Upper lobe of left lung (tissue), 6 donors: Measurements from ENCODE around the gene COL23A1. TPM values are rescaled to one million over a fixed set of nuclear protein-coding genes. Genes with fewer than 3 reads are reported as not detected.

ENCODE experiments used
- ATAC-seq, 2 donors: fragments of 200-7000 bp; cut with Tn5 transposase; one replicate each; pipeline ENCODE4 v1.9.1; 2022; ENCODE audit warnings: mild to moderate bottlenecking in 2 of 2, moderate library complexity in 2 of 2; ENCODE audit not compliant: low FRiP score in 2 of 2
- DNase-seq, 2 donors: peaks; one replicate each; pipeline ENCODE4 v3.0.0-alpha.2; 2019 to 2020
- H3K27ac ChIP-seq, 4 donors: fragments of 200-600 bp; sonication (generic); one replicate each; pipeline ENCODE4 v1.5.1; 2016 to 2019
- H3K27me3 ChIP-seq, 4 donors: fragments of 200-600 bp; sonication (generic); one replicate each; pipeline ENCODE4 v1.5.1; 2017 to 2019
- H3K36me3 ChIP-seq, 4 donors: fragments of 200-600 bp; sonication (generic); one replicate each; pipeline ENCODE4 v1.5.1; 2016 to 2019
- H3K4me1 ChIP-seq, 4 donors: fragments of 200-600 bp; sonication (generic); one replicate each; pipeline ENCODE4 v1.5.1; 2018 to 2019
- H3K4me3 ChIP-seq, 4 donors: fragments of 200-600 bp; sonication (generic); one replicate each; pipeline ENCODE4 v1.5.1; 2017 to 2019; ENCODE audit warnings: mild to moderate bottlenecking in 2 of 4, moderate library complexity in 1 of 4
- H3K9me3 ChIP-seq, 4 donors: fragments of 200-600 bp; sonication (generic); one replicate each; pipeline ENCODE4 v1.5.1; 2018 to 2019
- EP300 ChIP-seq, 4 donors: sonication (generic); formaldehyde crosslinking; IDR thresholded peaks; one replicate each; pipeline ENCODE4 v1.5.1; 2017; ENCODE audit warnings: antibody characterized with exemption in 4 of 4, control low read depth in 2 of 4
- POLR2A ChIP-seq, 4 donors: fragments of 450-650 bp; IDR thresholded peaks; one replicate each; pipeline ENCODE4 v1.5.1; 2016 to 2017; ENCODE audit warnings: antibody characterized with exemption in 4 of 4, mild to moderate bottlenecking in 2 of 4
- POLR2AphosphoS5 ChIP-seq, 2 donors: sonication (generic); formaldehyde crosslinking; IDR thresholded peaks; one replicate each; pipeline ENCODE4 v1.5.1; 2017; ENCODE audit warnings: antibody characterized with exemption in 2 of 2
- WGBS, 2 donors: methylation state at CpG; one replicate each; pipeline ENCODE4 v1.1.5; 2017 to 2018; 5-methylcytosine and 5-hydroxymethylcytosine counted together
- total RNA-seq, 6 donors: library from RNA; depleted of rRNA in 4 of 6; stranded (reverse); fragments of >200 nt in 4 of 6; gene quantifications; one replicate each; pipeline versions ENCODE4 v1.1.0 to v1.2.1, GENCODE V29; 2016 to 2021
- TF ChIP-seq, protein P1 (sequence below), 6 experiments: fragments of 450-650 bp in 4 of 6; fragments of 200-600 bp in 2 of 6; sonication (generic) in 2 of 6; IDR thresholded peaks; one replicate each; pipeline ENCODE4 v1.5.1; 2016 to 2019; ENCODE audit warnings: antibody characterized with exemption in 6 of 6
- donor health status: DM: no; HTN: no; CAD: no; lungs with moderate emphysema.
- donor health status: DM: no; HTN: yes; CAD: no; lungs with severe emphysema.

Gene COL23A1
- total RNA-seq, 6 donors from 2014 or later, result 0.61 to 3.1 (median 1.5) TPM

DNA sequence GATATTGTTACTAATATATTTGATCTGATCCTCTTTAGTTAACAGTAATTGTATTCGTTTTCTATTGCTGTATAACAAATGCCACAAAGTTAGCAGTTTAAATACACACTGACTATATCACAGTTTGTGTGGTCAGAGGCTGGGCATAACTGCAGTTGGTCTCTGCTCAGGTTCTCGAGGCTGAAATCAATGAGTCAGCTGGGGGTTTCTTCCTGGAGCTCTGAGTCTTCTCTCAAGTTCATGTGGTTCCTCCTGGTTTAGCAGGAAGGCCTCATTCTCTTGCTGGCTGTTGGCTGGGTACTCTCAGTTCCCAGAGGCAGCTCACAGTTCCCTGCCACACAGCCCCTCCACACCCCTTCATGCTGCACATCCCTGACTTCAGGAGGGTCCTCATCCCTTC is 20.7 kb downstream of the COL23A1 start:
- Histone ChIP-seq H3K4me1 (no peaks in the 10 kb centered on the region), H3K27me3 (no peaks in the 10 kb centered on the region), H3K4me3 (no peak overlapping the region), H3K36me3 (no peaks in the 10 kb centered on the region), H3K9me3 (no peaks in the 10 kb centered on the region), H3K27ac (no peak overlapping the region)
- TF ChIP-seq POLR2A (IDR thresholded peaks at IDR 0.05) (no peak), POLR2AphosphoS5 (IDR thresholded peaks at IDR 0.05) (no peak), EP300 (IDR thresholded peaks at IDR 0.05) (no peak)
- TF ChIP-seq, protein P1, sequence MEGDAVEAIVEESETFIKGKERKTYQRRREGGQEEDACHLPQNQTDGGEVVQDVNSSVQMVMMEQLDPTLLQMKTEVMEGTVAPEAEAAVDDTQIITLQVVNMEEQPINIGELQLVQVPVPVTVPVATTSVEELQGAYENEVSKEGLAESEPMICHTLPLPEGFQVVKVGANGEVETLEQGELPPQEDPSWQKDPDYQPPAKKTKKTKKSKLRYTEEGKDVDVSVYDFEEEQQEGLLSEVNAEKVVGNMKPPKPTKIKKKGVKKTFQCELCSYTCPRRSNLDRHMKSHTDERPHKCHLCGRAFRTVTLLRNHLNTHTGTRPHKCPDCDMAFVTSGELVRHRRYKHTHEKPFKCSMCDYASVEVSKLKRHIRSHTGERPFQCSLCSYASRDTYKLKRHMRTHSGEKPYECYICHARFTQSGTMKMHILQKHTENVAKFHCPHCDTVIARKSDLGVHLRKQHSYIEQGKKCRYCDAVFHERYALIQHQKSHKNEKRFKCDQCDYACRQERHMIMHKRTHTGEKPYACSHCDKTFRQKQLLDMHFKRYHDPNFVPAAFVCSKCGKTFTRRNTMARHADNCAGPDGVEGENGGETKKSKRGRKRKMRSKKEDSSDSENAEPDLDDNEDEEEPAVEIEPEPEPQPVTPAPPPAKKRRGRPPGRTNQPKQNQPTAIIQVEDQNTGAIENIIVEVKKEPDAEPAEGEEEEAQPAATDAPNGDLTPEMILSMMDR (IDR thresholded peaks at IDR 0.05), result no peak
- DNase-seq (no peak), ATAC-seq (no peak)
- 55 to 74% methylated on average over 2 of the region's 2 CpGs for WGBS, 2 donors

GRCh38 chr5:178564811-178565550 is 25.2 kb downstream of the COL23A1 start:
- TF ChIP-seq POLR2AphosphoS5 (IDR thresholded peaks at IDR 0.05), result no peak
- no peak for TF ChIP-seq POLR2A (IDR thresholded peaks at IDR 0.05)
- no peak for TF ChIP-seq EP300 (IDR thresholded peaks at IDR 0.05)
- TF ChIP-seq, protein P1 (IDR thresholded peaks at IDR 0.05), result no peak
- ATAC-seq, result no peak
- no peak overlapping the region for H3K4me3 ChIP-seq
- H3K27ac ChIP-seq, result no peak overlapping the region
- no peaks in the 10 kb centered on the region for H3K36me3 ChIP-seq
- WGBS, 2 donors, result 45 to 60% methylated on average over 12 of the region's 12 CpGs
- no peak for DNase-seq
- no peaks in the 10 kb centered on the region for H3K9me3 ChIP-seq
- no peaks in the 10 kb centered on the region for H3K27me3 ChIP-seq
- H3K4me1 ChIP-seq, result no peaks in the 10 kb centered on the region

- no peak overlapping the region for H3K27ac ChIP-seq
- TF ChIP-seq, protein P1 (IDR thresholded peaks at IDR 0.05), result no peak
- TF ChIP-seq EP300 (IDR thresholded peaks at IDR 0.05) (no peak), POLR2A (IDR thresholded peaks at IDR 0.05) (no peak), POLR2AphosphoS5 (IDR thresholded peaks at IDR 0.05) (no peak)
- no peaks in the 10 kb centered on the region for H3K4me1 ChIP-seq
- no peak overlapping the region for H3K4me3 ChIP-seq
- no peaks in the 10 kb centered on the region for H3K27me3 ChIP-seq
- no peaks in the 10 kb centered on the region for H3K36me3 ChIP-seq
- no peaks in the 10 kb centered on the region for H3K9me3 ChIP-seq
- 15 to 27% methylated on average over 4 of the region's 4 CpGs for WGBS, 2 donors
- no peak for ATAC-seq
- DNase-seq, result no peak
Measured at GRCh38 chr5:178564397-178564796, 25.8 kb downstream of the COL23A1 start.

DNA sequence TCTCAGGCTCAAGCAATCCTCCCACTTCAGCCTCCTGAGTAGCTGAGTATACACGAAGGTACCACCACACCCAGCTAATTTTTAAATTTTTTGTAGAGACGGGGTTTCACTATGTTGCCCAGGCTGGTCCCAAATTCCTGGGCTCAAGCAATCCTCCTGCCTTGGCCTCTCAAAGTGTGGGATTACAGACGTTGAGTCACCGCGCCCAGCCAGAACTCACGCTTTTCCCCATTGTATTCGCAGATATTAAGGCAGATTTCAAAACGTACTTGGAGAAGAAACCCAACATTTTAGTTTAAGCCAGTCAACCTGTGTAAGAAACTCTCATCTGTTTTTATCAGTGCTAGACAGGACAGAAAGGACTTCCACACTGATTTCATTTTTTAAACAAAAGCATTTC is 26.6 kb downstream of the COL23A1 start:
- H3K36me3 ChIP-seq, result no peaks in the 10 kb centered on the region
- H3K27ac ChIP-seq, result no peak overlapping the region
- H3K27me3 ChIP-seq, result no peaks in the 10 kb centered on the region
- no peaks in the 10 kb centered on the region for H3K9me3 ChIP-seq
- no peaks in the 10 kb centered on the region for H3K4me1 ChIP-seq
- DNase-seq, result no peak
- TF ChIP-seq EP300 (IDR thresholded peaks at IDR 0.05), result no peak
- no peak for TF ChIP-seq POLR2AphosphoS5 (IDR thresholded peaks at IDR 0.05)
- TF ChIP-seq POLR2A (IDR thresholded peaks at IDR 0.05), result no peak
- TF ChIP-seq, protein P1 (IDR thresholded peaks at IDR 0.05), result no peak
- ATAC-seq, result no peak
- H3K4me3 ChIP-seq, result no peak overlapping the region
- WGBS, 2 donors, result 80 to 85% methylated on average over 8 of the region's 8 CpGs

GRCh38 chr5:178561746-178562264 is 28.4 kb downstream of the COL23A1 start:
- no peak for ATAC-seq
- 65 to 70% methylated on average over 17 to 23 of the region's 23 CpGs for WGBS, 2 donors
- H3K27ac ChIP-seq, result no peak overlapping the region

More at GRCh38 chr5:178561746-178562264, 28.4 kb downstream of the COL23A1 start:
- no peak for DNase-seq
- no peaks in the 10 kb centered on the region for H3K36me3 ChIP-seq
- H3K9me3 ChIP-seq, result no peaks in the 10 kb centered on the region
- H3K27me3 ChIP-seq, result no peaks in the 10 kb centered on the region
- TF ChIP-seq EP300 (IDR thresholded peaks at IDR 0.05) (no peak), POLR2A (IDR thresholded peaks at IDR 0.05) (no peak), POLR2AphosphoS5 (IDR thresholded peaks at IDR 0.05) (no peak)
- TF ChIP-seq, protein P1 (IDR thresholded peaks at IDR 0.05), result no peak
- H3K4me3 ChIP-seq, result no peak overlapping the region
- no peaks in the 10 kb centered on the region for H3K4me1 ChIP-seq
